ENCODE results near the gene ZCCHC14.
"Not testable (repeated sequence)": the region's sequence is repeated elsewhere in the genome, so short reads cannot be mapped to it uniquely, and the experiment has no call there.

Gene ZCCHC14

GRCh38 chr16:87495578-87496446 is 3.0 kb upstream of the ZCCHC14 start:
- no peak for DNase-seq

GRCh38 chr16:87493608-87494280 is 920 bp upstream of the ZCCHC14 start:
- DNase-seq = no peak

GRCh38 chr16:87492291-87492630 is 563 bp downstream of the ZCCHC14 start:
- DNase-seq = no peak

- no peak for DNase-seq
These were observed 1.1 kb downstream of the ZCCHC14 start for GRCh38 chr16:87491522-87492290.

GRCh38 chr16:87490799-87491521 is 1.9 kb downstream of the ZCCHC14 start:
- DNase-seq = not testable (repeated sequence)

DNA sequence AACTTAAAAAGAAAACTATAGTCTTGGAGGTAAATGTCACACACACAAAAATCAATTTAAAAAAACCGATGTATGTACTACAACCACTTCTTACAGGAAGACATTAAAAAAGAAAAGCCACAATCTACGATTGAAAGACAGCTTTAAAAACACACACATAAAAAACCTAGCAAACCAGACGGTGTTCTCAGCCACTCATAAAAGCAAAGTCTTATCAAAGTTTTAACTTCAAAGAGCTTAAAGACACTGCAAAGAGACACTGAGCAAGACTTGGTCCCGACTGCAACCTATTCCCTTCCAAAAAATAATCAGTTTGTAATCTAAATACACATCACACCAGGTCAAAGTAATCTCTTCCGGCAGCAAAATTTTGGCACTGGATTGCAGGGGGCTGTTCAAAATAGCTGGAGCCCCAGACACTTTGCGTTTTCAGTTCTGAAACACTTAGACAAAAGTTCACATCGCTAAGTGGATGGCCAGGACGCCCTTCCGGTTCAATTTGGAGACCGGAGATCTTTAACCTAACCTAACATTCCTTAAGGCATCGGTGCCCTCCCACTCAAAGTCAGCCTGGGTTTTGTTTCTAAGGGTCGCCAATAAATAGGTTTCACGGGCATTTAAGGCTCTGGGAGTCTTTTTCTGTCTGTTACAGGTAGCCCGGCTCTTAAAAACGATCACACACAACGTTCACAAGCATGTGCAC is 2.6 kb downstream of the ZCCHC14 start:
- no peak for DNase-seq

- DNase-seq = no peak
These were observed 3.3 kb downstream of the ZCCHC14 start for GRCh38 chr16:87489434-87490045.

GRCh38 chr16:87488960-87489359 is 3.9 kb downstream of the ZCCHC14 start:
- DNase-seq = not testable (repeated sequence)

GRCh38 chr16:87487361-87487924 is 5.4 kb downstream of the ZCCHC14 start:
- no peak for DNase-seq

DNA sequence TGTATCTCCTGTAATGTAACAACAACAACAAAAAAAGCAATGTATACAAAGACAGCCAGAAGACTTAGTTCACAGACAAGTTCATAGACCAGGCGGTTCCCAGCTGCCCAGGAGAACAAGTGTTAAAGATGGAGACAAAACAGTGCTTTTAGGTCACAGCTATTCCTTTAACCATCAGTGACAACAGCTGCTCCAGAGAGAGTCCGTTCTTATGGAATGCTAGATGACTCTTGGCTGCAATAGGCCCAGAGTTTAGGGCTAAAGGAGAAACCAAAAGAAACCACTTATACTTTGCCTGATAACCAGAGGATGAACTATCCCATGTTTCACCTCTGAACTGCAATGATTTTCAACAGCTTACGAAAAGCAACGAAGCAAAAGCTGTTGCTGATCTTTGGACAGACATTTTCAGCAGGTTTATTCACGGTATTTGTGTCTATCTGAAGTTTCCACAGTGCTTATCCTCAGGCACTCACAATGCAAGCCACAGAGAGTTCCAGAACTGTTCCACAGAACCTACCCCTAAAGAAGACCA is 6.0 kb downstream of the ZCCHC14 start:
- no peak for DNase-seq

GRCh38 chr16:87486282-87486681 is 6.5 kb downstream of the ZCCHC14 start:
- no peak for DNase-seq

- not testable (repeated sequence) for DNase-seq
These were observed 7.0 kb downstream of the ZCCHC14 start for GRCh38 chr16:87485792-87486191.

- no peak for DNase-seq
These were observed 8.1 kb downstream of the ZCCHC14 start for GRCh38 chr16:87484487-87485331.

- DNase-seq = no peak
These were observed 9.3 kb downstream of the ZCCHC14 start for GRCh38 chr16:87483481-87483880.

DNA sequence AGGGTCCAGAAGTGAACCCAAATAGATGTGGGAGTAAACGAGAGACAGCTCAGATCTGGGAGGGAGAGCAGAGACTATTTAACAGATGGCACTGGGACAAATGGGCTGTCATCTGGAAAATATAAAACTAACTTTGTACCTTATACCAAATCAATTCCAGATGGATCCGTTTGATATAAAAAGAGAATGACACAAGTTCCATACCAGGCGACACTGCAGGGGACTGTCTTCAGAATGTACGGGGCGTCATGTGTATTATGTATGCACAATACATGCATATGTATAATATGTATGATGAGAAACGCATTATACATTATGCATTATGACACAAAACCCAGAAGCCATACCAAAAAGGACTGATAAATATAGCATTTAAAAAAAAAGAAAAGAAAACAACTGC is 10.2 kb downstream of the ZCCHC14 start:
- DNase-seq = not testable (repeated sequence)

DNA sequence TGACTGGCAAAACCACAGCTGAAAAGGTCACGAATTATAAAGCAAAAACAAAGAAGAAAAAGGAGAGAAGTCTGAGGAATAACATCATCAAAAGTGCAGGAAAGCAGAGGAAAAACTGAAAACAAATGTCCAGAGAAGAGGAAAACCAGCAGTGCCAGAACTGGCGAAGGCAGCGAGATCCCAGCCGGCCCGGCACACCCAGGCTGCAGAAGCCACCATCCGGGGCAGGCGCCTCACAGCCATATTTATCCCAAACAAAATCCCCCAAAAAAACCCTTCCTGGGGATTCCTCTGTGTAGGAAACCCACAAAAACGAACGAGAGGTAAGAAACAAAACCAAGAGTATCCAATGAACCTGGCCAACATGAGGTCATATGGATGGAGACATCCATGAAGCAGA is 10.6 kb downstream of the ZCCHC14 start:
- no peak for DNase-seq

DNA sequence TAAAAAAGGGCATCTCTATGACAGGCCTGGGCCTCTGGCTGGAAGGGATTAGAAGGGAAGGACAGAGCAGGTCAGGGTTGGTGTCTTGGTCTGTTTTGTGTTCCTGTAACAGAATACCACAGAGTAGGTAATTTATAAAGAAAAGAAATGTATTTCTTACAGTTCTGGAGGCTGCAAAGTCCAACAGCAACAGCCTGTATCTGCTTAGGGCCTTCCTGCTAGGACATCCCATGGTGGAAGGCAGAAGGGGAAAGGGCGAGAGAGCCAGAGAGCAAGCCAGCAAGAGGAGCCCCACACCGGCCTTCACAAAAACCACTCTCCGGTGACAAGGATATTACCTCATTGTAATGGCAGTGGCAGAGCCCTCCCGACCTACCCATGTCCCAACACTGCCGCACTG is 11.1 kb downstream of the ZCCHC14 start:
- not testable (repeated sequence) for DNase-seq

GRCh38 chr16:87477209-87477981 is 15.4 kb downstream of the ZCCHC14 start:
- DNase-seq = not testable (repeated sequence)

DNA sequence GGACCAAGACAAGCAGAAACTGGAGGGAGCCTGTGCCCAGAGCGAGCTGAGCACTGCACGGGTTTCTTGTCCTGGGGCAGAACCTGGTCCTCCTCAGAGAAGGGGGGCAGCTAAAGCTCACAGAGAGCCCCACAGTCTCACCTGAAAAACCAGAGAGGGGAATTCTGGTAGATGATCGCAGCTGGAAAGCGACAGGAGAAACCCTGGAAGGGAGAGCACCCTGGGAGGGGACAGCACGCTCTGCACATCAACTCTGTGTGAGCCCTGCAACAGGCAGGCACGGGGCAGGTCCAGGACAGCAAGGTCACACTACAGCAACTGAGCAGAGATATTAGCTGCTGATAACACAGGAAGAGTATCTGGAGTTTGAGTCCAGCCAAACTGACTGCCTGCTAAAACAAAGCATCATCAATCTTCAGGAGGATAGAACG is 18.2 kb downstream of the ZCCHC14 start:
- DNase-seq = no peak

Measured in cortex of kidney (tissue), 1 donor.